Loucy (cell line): ENCODE results near the gene IQCN.

Experiments
- CTCF ChIP-seq: fragments of 200-600 bp; sonication (generic); conservative IDR thresholded peaks from 2 replicates; pipeline ENCODE4 v1.5.1; 2014; ENCODE audit warnings: mild to moderate bottlenecking, antibody characterized with exemption, low read length
- EZH2phosphoT487 ChIP-seq: fragments of 200-600 bp; IDR thresholded peaks from 2 replicates; pipeline ENCODE4 v1.6.1; 2018; ENCODE audit warnings: antibody characterized with exemption, mild to moderate bottlenecking, moderate library complexity, borderline replicate concordance

GRCh38 chr19:18322759-18323460 lies 48.7 kb upstream of the IQCN start, which contains the start of gene LSM4:
- TF ChIP-seq CTCF (peak; percentile 49), EZH2phosphoT487 (no peak)
